ENCODE measurements around the gene TDRD9.

The TDRD9 gene

GRCh38 chr14:103884854-103885253, 43.4 kb upstream of the TDRD9 start:
- no peak for TF ChIP-seq YY1 (IDR thresholded peaks at IDR 0.05; ENCODE audit: low read depth)
- no peak for TF ChIP-seq NFIC (IDR thresholded peaks at IDR 0.05)
- TF ChIP-seq CREB1 (IDR thresholded peaks at IDR 0.05; ENCODE audit: low read depth), result no peak
- TF ChIP-seq MAX (IDR thresholded peaks at IDR 0.05), result no peak
- no peak for TF ChIP-seq REST (IDR thresholded peaks at IDR 0.05; ENCODE audit: low read depth)
- no peak for TF ChIP-seq FOXM1 (IDR thresholded peaks at IDR 0.05; ENCODE audit: borderline replicate concordance, low read depth)
- no peak for TF ChIP-seq ZBTB7A (IDR thresholded peaks at IDR 0.05; ENCODE audit: low read depth)
- no peak for TF ChIP-seq RAD21 (IDR thresholded peaks at IDR 0.05; ENCODE audit: low read depth)

- TF ChIP-seq CREB1 (IDR thresholded peaks at IDR 0.05; ENCODE audit: low read depth) (no peak), CEBPB (IDR thresholded peaks at IDR 0.05) (no peak), RAD21 (IDR thresholded peaks at IDR 0.05; ENCODE audit: low read depth) (no peak), MAX (IDR thresholded peaks at IDR 0.05) (no peak), YY1 (IDR thresholded peaks at IDR 0.05; ENCODE audit: low read depth) (no peak), FOXM1 (IDR thresholded peaks at IDR 0.05; ENCODE audit: borderline replicate concordance, low read depth) (no peak), USF1 (IDR thresholded peaks at IDR 0.05) (no peak), TEAD4 (IDR thresholded peaks at IDR 0.05) (no peak), NFIC (IDR thresholded peaks at IDR 0.05) (no peak), TCF12 (IDR thresholded peaks at IDR 0.05; ENCODE audit: low read depth) (no peak), EGR1 (IDR thresholded peaks at IDR 0.05) (no peak), EP300 (IDR thresholded peaks at IDR 0.05; ENCODE audit: borderline replicate concordance) (no peak), REST (IDR thresholded peaks at IDR 0.05; ENCODE audit: low read depth) (no peak), ZBTB7A (IDR thresholded peaks at IDR 0.05; ENCODE audit: low read depth) (no peak)
These were observed 42.7 kb upstream of the TDRD9 start for GRCh38 chr14:103885509-103885932.

- no peak for TF ChIP-seq ZBTB7A (IDR thresholded peaks at IDR 0.05; ENCODE audit: low read depth)
- no peak for TF ChIP-seq CREB1 (IDR thresholded peaks at IDR 0.05; ENCODE audit: low read depth)
- TF ChIP-seq CEBPB (IDR thresholded peaks at IDR 0.05), result 0 out of 2 replicates have a peak, but pooled peaks have one; percentile 11
- no peak for TF ChIP-seq MAX (IDR thresholded peaks at IDR 0.05)
These were observed 41.7 kb upstream of the TDRD9 start for GRCh38 chr14:103886304-103887169.

- TF ChIP-seq TAF1 (IDR thresholded peaks at IDR 0.05; ENCODE audit: low read depth), result no peak
- TF ChIP-seq RAD21 (IDR thresholded peaks at IDR 0.05; ENCODE audit: low read depth), result no peak
- TF ChIP-seq CEBPB (IDR thresholded peaks at IDR 0.05), result no peak
- no peak for TF ChIP-seq EGR1 (IDR thresholded peaks at IDR 0.05)
- TF ChIP-seq REST (IDR thresholded peaks at IDR 0.05; ENCODE audit: low read depth), result no peak
- no peak for TF ChIP-seq MAX (IDR thresholded peaks at IDR 0.05)
- no peak for TF ChIP-seq FOXM1 (IDR thresholded peaks at IDR 0.05; ENCODE audit: borderline replicate concordance, low read depth)
- no peak for TF ChIP-seq TEAD4 (IDR thresholded peaks at IDR 0.05)
- TF ChIP-seq EP300 (IDR thresholded peaks at IDR 0.05; ENCODE audit: borderline replicate concordance), result no peak
- no peak for TF ChIP-seq CREB1 (IDR thresholded peaks at IDR 0.05; ENCODE audit: low read depth)
- TF ChIP-seq USF1 (IDR thresholded peaks at IDR 0.05), result no peak
- TF ChIP-seq NFIC (IDR thresholded peaks at IDR 0.05), result no peak
These were observed 41.1 kb upstream of the TDRD9 start for GRCh38 chr14:103887170-103887501.
